Panc1 (cell line): ENCODE data around the gene SARDH. TPM values are rescaled to one million over a fixed set of nuclear protein-coding genes. Genes with fewer than 3 reads are reported as not detected.

ENCODE experiments used
- ATAC-seq: fragments of 200-7000 bp; cut with Tn5 transposase; 2 replicates; pipeline ENCODE4 v1.9.1; 2020; ENCODE audit warnings: mild to moderate bottlenecking, moderate library complexity
- BruUV-seq: library from RNA; stranded (reverse); fragments of 400-500 nt; replicated peaks from 2 replicates; lab custom pipeline; 2021; lab: Mats Ljungman, UMichigan
- CTCF ChIA-PET: fragments of 300-600 bp; sonication (Branson Sonifier 250); formaldehyde crosslinking; loops from one replicate; lab custom pipeline; 2022; ENCODE audit warnings: antibody characterized with exemption; lab: Charles Lee
- POLR2A ChIA-PET: fragments of 300-600 bp; sonication (Branson Sonifier 250); formaldehyde crosslinking; loops from one replicate; lab custom pipeline; 2022; ENCODE audit warnings: antibody characterized with exemption; lab: Charles Lee
- DNase-seq: peaks from one replicate; pipeline ENCODE4 v3.0.0-alpha.2; 2010; ENCODE audit warnings: low read depth, low spot score
- H3K27ac ChIP-seq: 2 replicates; pipeline ENCODE4 v1.5.1; 2011; ENCODE audit warnings: mild to moderate bottlenecking, low read length, inconsistent platforms
- H3K27me3 ChIP-seq: fragments of 200-500 bp; sonication (Bioruptor generic); 2 replicates; pipeline ENCODE4 v1.6.0; 2014; ENCODE audit warnings: low read length, inconsistent platforms; ENCODE audit not compliant: control insufficient read depth, insufficient read depth
- H3K36me3 ChIP-seq: fragments of 200-500 bp; sonication (Bioruptor generic); 2 replicates; pipeline ENCODE4 v1.5.1; 2014; ENCODE audit warnings: inconsistent platforms, mild to moderate bottlenecking, low read length, moderate library complexity; ENCODE audit not compliant: control insufficient read depth, insufficient read depth
- H3K4me1 ChIP-seq: 2 replicates; pipeline ENCODE4 v1.5.1; 2011; ENCODE audit warnings: inconsistent platforms, mild to moderate bottlenecking, low read length, moderate library complexity; ENCODE audit not compliant: control insufficient read depth, insufficient read depth
- H3K4me3 ChIP-seq, 2 experiments: 2 replicates each; pipeline ENCODE4 v1.5.1; 2011 to 2012; ENCODE audit warnings: low read depth in 2 of 2, low read length in 2 of 2, mild to moderate bottlenecking in 2 of 2, inconsistent platforms in 1 of 2, moderate library complexity in 1 of 2
- H3K9me3 ChIP-seq: fragments of 200-500 bp; sonication (Bioruptor generic); 2 replicates; pipeline ENCODE4 v1.5.1; 2014; ENCODE audit warnings: low read depth, mild to moderate bottlenecking, inconsistent platforms, low read length, moderate library complexity; ENCODE audit not compliant: control insufficient read depth, insufficient read depth
- POLR2AphosphoS5 ChIP-seq: IDR thresholded peaks from 2 replicates; pipeline ENCODE4 v1.6.1; 2012; ENCODE audit warnings: mild to moderate bottlenecking, low read depth, low read length, moderate library complexity
- SIN3A ChIP-seq: IDR thresholded peaks from 2 replicates; pipeline ENCODE4 v1.6.1; 2012; ENCODE audit warnings: low read depth, mild to moderate bottlenecking, low read length, moderate library complexity, borderline replicate concordance; ENCODE audit not compliant: insufficient read depth
- TCF7L2 ChIP-seq: IDR thresholded peaks from 2 replicates; pipeline ENCODE4 v1.6.1; 2011; ENCODE audit warnings: mild to moderate bottlenecking, low read depth, low read length, inconsistent platforms
- in situ Hi-C: cut with HindIII; loops from 2 replicates; pipeline ENCODE4 v1.10.0; 2016; ENCODE audit warnings: low sequenced_read_pairs, low pct_unique_long_range_greater_than_20kb
- intact Hi-C: fragments of 100-400 bp; cut with micrococcal nuclease; formaldehyde crosslinking; loops from one replicate; pipeline ENCODE4 v1.10.0; 2022; ENCODE audit not compliant: unreplicated experiment
- total RNA-seq: library from RNA; stranded (reverse); gene quantifications from one replicate; pipeline ENCODE4 v1.2.1, GENCODE V29; 2021; ENCODE audit not compliant: unreplicated experiment
- TF ChIP-seq, protein P1 (sequence below), 2 experiments: IDR thresholded peaks; 2 replicates each; pipeline ENCODE4 v1.6.1; 2011 to 2012; ENCODE audit warnings: low read depth in 2 of 2, control low read depth in 1 of 2, low read length in 1 of 2, mild to moderate bottlenecking in 1 of 2, moderate library complexity in 1 of 2; ENCODE audit not compliant: insufficient read depth in 1 of 2
- TF ChIP-seq, protein P2 (sequence below): fragments of 450-650 bp; IDR thresholded peaks from 2 replicates; pipeline ENCODE4 v1.5.1; 2017; ENCODE audit warnings: mild to moderate bottlenecking

Gene SARDH
- total RNA-seq, 1 experiment from 2014 or later: 0.13 TPM

DNA sequence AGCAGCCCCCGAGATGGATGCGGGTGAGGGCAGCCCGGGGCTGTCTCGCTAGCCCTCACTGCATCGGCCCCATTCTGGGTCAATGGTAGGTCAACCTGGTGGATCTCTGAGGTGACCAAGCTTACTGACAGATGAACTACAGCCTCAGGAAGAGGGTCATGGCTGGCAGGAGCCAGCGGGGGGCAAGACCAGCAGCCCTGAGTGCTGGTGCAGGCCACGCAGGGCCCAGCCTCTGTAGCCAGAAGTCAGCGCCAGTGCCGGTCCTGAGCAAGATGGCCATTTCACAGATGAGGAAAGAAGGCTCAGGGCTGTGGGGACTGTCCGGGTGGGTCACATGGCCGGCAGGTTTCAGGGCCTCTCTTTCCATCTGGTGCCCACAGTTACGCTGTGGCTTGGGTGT, 107.0 kb downstream of the SARDH start:
- intact Hi-C loops (no loop called here), in situ Hi-C loops (no loop called here)
- Histone ChIP-seq H3K4me3 (no peak overlapping the region), H3K36me3 (no peaks in the 10 kb centered on the region), H3K27me3 (no peaks in the 10 kb centered on the region), H3K27ac (no peak overlapping the region), H3K9me3 (no peaks in the 10 kb centered on the region), H3K4me1 (no peaks in the 10 kb centered on the region)
- no peak for TF ChIP-seq SIN3A
- TF ChIP-seq, protein P1, sequence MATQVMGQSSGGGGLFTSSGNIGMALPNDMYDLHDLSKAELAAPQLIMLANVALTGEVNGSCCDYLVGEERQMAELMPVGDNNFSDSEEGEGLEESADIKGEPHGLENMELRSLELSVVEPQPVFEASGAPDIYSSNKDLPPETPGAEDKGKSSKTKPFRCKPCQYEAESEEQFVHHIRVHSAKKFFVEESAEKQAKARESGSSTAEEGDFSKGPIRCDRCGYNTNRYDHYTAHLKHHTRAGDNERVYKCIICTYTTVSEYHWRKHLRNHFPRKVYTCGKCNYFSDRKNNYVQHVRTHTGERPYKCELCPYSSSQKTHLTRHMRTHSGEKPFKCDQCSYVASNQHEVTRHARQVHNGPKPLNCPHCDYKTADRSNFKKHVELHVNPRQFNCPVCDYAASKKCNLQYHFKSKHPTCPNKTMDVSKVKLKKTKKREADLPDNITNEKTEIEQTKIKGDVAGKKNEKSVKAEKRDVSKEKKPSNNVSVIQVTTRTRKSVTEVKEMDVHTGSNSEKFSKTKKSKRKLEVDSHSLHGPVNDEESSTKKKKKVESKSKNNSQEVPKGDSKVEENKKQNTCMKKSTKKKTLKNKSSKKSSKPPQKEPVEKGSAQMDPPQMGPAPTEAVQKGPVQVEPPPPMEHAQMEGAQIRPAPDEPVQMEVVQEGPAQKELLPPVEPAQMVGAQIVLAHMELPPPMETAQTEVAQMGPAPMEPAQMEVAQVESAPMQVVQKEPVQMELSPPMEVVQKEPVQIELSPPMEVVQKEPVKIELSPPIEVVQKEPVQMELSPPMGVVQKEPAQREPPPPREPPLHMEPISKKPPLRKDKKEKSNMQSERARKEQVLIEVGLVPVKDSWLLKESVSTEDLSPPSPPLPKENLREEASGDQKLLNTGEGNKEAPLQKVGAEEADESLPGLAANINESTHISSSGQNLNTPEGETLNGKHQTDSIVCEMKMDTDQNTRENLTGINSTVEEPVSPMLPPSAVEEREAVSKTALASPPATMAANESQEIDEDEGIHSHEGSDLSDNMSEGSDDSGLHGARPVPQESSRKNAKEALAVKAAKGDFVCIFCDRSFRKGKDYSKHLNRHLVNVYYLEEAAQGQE (IDR thresholded peaks at IDR 0.05; ENCODE audit: insufficient read depth in 1 of 2, low read depth in 2 of 2, low read length in 1 of 2): no peak
- no peak for TF ChIP-seq POLR2AphosphoS5
- TF ChIP-seq, protein P2, sequence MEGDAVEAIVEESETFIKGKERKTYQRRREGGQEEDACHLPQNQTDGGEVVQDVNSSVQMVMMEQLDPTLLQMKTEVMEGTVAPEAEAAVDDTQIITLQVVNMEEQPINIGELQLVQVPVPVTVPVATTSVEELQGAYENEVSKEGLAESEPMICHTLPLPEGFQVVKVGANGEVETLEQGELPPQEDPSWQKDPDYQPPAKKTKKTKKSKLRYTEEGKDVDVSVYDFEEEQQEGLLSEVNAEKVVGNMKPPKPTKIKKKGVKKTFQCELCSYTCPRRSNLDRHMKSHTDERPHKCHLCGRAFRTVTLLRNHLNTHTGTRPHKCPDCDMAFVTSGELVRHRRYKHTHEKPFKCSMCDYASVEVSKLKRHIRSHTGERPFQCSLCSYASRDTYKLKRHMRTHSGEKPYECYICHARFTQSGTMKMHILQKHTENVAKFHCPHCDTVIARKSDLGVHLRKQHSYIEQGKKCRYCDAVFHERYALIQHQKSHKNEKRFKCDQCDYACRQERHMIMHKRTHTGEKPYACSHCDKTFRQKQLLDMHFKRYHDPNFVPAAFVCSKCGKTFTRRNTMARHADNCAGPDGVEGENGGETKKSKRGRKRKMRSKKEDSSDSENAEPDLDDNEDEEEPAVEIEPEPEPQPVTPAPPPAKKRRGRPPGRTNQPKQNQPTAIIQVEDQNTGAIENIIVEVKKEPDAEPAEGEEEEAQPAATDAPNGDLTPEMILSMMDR: no peak
- no peak for TF ChIP-seq TCF7L2
- ChIA-PET POLR2A (interaction anchor here (0.6 kb wide), 1 partner anchor 420 kb away, joined by 8 read pairs; no protein-coding TSS in a partner anchor), CTCF (no interaction called here)
- ATAC-seq (no peak), DNase-seq (no peak)
- no TSS peak for BruUV-seq

DNA sequence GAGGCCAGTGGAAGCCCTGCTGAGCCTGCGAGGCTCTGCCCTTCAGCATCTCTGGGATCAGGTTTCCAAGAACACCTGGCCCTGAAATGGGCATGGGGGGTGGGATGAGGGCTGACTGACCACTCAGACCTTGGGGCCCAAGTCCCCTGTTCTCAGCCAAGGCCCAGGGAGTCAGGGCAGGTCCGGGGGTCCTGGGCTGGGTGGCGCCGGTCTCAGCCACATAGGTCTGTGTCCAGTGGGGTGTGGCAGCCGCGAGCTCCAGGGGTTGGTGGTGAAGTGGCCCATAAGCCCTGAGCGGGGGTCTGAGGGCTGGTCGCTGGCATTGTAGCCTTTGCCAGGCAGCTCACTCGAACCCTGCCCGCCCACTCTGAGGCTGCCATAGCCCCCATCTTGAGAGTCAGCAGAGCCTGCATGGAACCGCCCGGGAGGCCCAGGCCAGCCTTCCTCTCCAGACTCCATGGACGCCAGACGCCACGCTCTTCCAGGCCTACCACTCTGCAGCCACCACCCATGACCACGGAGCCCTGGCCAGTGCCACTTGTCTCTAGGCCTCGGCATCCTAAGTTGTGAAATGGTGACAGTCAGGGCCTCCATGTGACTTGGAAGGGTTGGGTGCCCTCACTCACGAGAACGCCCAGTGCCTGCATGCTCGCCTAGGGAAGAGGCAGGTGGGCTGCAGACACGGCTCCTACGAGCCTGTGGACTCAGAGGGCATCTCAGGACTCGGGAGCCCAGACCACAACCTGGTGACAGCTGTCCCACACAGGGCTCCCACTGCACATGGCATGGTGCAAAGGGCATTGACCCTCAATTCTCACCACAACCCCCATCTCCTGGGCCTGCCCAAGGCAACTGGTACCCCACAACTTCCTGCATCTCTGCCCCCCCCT, 108.7 kb downstream of the SARDH start:
- TF ChIP-seq, protein P1 (IDR thresholded peaks at IDR 0.05; ENCODE audit: insufficient read depth in 1 of 2, low read depth in 2 of 2, low read length in 1 of 2): no peak
- TF ChIP-seq POLR2AphosphoS5 (no peak), SIN3A (no peak), TCF7L2 (no peak)
- TF ChIP-seq, protein P2: no peak
- in situ Hi-C loops (no loop called here), intact Hi-C loops (no loop called here)
- H3K4me1 ChIP-seq: no peaks in the 10 kb centered on the region
- H3K27ac ChIP-seq: no peak overlapping the region
- no peaks in the 10 kb centered on the region for H3K36me3 ChIP-seq
- POLR2A ChIA-PET: no interaction called here
- no TSS peak for BruUV-seq
- H3K9me3 ChIP-seq: no peaks in the 10 kb centered on the region
- DNase-seq (no peak), ATAC-seq (no peak)
- no peaks in the 10 kb centered on the region for H3K27me3 ChIP-seq
- CTCF ChIA-PET: no interaction called here
- no peak overlapping the region for H3K4me3 ChIP-seq
